Vagina (tissue), 2 donors: ENCODE results near the gene SNED1.

Source experiments
- POLR2A ChIP-seq, 2 donors: fragments of 450-650 bp; IDR thresholded peaks; one replicate each; pipeline ENCODE4 v1.6.1; 2017; ENCODE audit warnings: antibody characterized with exemption in 2 of 2, mild to moderate bottlenecking in 2 of 2, moderate library complexity in 2 of 2
- TF ChIP-seq, protein P1 (sequence below), 3 experiments: fragments of 450-650 bp in 2 of 3; fragments of 200-600 bp in 1 of 3; sonication (generic) in 1 of 3; IDR thresholded peaks; one replicate each; pipeline ENCODE4 v1.5.1; 2017 to 2019; ENCODE audit warnings: antibody characterized with exemption in 3 of 3, mild to moderate bottlenecking in 2 of 3, moderate library complexity in 2 of 3

DNA sequence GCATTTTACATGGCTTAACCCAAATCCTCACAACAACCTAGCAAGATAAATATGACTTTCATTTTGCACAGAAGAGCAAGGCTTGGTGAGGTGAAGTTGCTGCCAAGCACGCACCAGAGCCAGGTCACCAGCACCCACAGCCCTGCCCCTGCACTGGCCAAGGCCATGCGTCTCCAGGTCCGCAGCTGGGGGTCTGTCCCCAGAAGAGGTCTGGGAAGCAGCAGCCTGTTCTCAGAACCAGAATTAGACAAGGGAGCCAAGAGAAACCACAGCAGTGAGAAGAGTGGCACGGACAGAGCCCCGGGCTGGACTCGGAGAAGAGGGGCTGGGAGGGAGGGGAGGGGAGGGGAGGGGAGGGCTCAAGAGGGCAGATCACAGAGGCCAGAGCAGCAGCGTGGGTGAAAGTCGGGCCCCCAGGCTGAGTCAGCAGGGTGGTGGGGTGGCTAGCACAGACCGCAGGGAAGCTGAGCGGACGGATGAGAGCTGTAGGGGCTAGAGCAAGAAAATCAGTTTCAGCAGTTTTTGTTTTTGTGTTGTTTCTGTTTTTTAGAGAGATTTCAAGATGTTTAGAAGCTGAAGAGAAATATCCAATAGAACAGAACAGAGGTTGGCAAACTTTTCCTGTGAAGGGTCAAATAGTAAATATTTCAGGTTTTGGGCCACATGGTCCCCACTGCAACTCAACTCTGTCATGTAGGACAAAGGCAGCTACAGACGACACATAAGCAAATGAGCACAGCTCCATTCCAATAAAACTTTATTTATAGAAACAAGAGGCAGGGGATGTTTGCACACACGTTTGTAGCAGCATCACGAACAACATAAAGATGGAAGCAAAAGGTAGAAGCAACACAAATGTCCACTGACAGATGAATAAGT lies 111.0 kb downstream of the SNED1 start:
- TF ChIP-seq, protein P1, sequence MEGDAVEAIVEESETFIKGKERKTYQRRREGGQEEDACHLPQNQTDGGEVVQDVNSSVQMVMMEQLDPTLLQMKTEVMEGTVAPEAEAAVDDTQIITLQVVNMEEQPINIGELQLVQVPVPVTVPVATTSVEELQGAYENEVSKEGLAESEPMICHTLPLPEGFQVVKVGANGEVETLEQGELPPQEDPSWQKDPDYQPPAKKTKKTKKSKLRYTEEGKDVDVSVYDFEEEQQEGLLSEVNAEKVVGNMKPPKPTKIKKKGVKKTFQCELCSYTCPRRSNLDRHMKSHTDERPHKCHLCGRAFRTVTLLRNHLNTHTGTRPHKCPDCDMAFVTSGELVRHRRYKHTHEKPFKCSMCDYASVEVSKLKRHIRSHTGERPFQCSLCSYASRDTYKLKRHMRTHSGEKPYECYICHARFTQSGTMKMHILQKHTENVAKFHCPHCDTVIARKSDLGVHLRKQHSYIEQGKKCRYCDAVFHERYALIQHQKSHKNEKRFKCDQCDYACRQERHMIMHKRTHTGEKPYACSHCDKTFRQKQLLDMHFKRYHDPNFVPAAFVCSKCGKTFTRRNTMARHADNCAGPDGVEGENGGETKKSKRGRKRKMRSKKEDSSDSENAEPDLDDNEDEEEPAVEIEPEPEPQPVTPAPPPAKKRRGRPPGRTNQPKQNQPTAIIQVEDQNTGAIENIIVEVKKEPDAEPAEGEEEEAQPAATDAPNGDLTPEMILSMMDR (IDR thresholded peaks at IDR 0.05) = no peak
- TF ChIP-seq POLR2A (IDR thresholded peaks at IDR 0.05) = no peak
